ENCODE data around the gene CA7.

The CA7 gene

GRCh38 chr16:66801320-66802105 is 42.7 kb upstream of the CA7 start, which contains the start of gene TERB1:
Gene TERB1, minus strand, starts transcription at chr16:66801584. Its CDS starts 4,786 bp downstream, at chr16:66796798.
- H3K27me3 ChIP-seq (ENCODE audit: insufficient read depth, low read length, poor library complexity): no peaks in the 10 kb centered on the region
- H3K9ac ChIP-seq (ENCODE audit: low read depth, low read length): no peak within 1 kb of the TSS
- no peak within 1 kb of the TSS for H3K4me3 ChIP-seq (ENCODE audit: low read depth in 1 of 2, low read length in 2 of 2)
- no peak within 1 kb of the TSS for H3K27ac ChIP-seq (ENCODE audit: low read length)
- H4K20me1 ChIP-seq (ENCODE audit: insufficient read depth, low read length): no peaks in the 10 kb centered on the region
- no peaks in the 10 kb centered on the region for H3K4me1 ChIP-seq (ENCODE audit: insufficient read depth, low read length)
- H3K36me3 ChIP-seq (ENCODE audit: insufficient read depth, low read length): peaks cover 47% of the 10 kb centered on the region
- no peaks in the 10 kb centered on the region for H3K79me2 ChIP-seq (ENCODE audit: insufficient read depth, low read length)
- DNase-seq: no peak
- TF ChIP-seq EZH2 (IDR thresholded peaks at IDR 0.05; ENCODE audit: borderline replicate concordance, low read depth, low read length, severe bottlenecking) (no peak), CTCF (IDR thresholded peaks at IDR 0.05; ENCODE audit: borderline replicate concordance, extremely low read depth, low read length, poor library complexity, severe bottlenecking) (no peak)
- no peak within 1 kb of the TSS for H2AFZ ChIP-seq (ENCODE audit: low read depth, low read length)
- H3K9me3 ChIP-seq (ENCODE audit: insufficient read depth, low read length, severe bottlenecking): no peaks in the 10 kb centered on the region
- 0 out of 3 replicates have a peak, but pooled peaks have one; percentile 9 for ATAC-seq (ENCODE audit: insufficient read depth, low read depth)
- no peak within 1 kb of the TSS for H3K4me2 ChIP-seq (ENCODE audit: insufficient read depth, low read length)

GRCh38 chr16:66802159-66802558 is 42.1 kb upstream of the CA7 start:
- DNase-seq: no peak
- H3K36me3 ChIP-seq (ENCODE audit: insufficient read depth, low read length): peaks cover 53% of the 10 kb centered on the region

GRCh38 chr16:66809765-66810164 is 34.4 kb upstream of the CA7 start:
- DNase-seq: no peak
- no peak overlapping the region for H3K4me3 ChIP-seq (ENCODE audit: low read depth in 1 of 2, low read length in 2 of 2)
- peaks cover 92% of the 10 kb centered on the region for H3K36me3 ChIP-seq (ENCODE audit: insufficient read depth, low read length)
- H3K4me1 ChIP-seq (ENCODE audit: insufficient read depth, low read length): no peaks in the 10 kb centered on the region
- H3K9ac ChIP-seq (ENCODE audit: low read depth, low read length): no peak overlapping the region
- no peaks in the 10 kb centered on the region for H4K20me1 ChIP-seq (ENCODE audit: insufficient read depth, low read length)
- H3K4me2 ChIP-seq (ENCODE audit: insufficient read depth, low read length): no peak overlapping the region
- ATAC-seq (ENCODE audit: insufficient read depth, low read depth): no peak
- H2AFZ ChIP-seq (ENCODE audit: low read depth, low read length): no peak overlapping the region
- no peaks in the 10 kb centered on the region for H3K27me3 ChIP-seq (ENCODE audit: insufficient read depth, low read length, poor library complexity)
- no peaks in the 10 kb centered on the region for H3K79me2 ChIP-seq (ENCODE audit: insufficient read depth, low read length)
- H3K9me3 ChIP-seq (ENCODE audit: insufficient read depth, low read length, severe bottlenecking): no peaks in the 10 kb centered on the region
- TF ChIP-seq CTCF (IDR thresholded peaks at IDR 0.05; ENCODE audit: borderline replicate concordance, extremely low read depth, low read length, poor library complexity, severe bottlenecking): no peak
- no peak overlapping the region for H3K27ac ChIP-seq (ENCODE audit: low read length)

More at GRCh38 chr16:66802159-66802558, 42.1 kb upstream of the CA7 start:
- no peak for TF ChIP-seq CTCF (IDR thresholded peaks at IDR 0.05; ENCODE audit: borderline replicate concordance, extremely low read depth, low read length, poor library complexity, severe bottlenecking)
- no peak for TF ChIP-seq EZH2 (IDR thresholded peaks at IDR 0.05; ENCODE audit: borderline replicate concordance, low read depth, low read length, severe bottlenecking)
- Histone ChIP-seq H3K9ac (ENCODE audit: low read depth, low read length) (no peak overlapping the region), H4K20me1 (ENCODE audit: insufficient read depth, low read length) (no peaks in the 10 kb centered on the region), H3K4me3 (ENCODE audit: low read depth in 1 of 2, low read length in 2 of 2) (no peak overlapping the region), H3K27ac (ENCODE audit: low read length) (no peak overlapping the region), H3K4me1 (ENCODE audit: insufficient read depth, low read length) (no peaks in the 10 kb centered on the region), H3K27me3 (ENCODE audit: insufficient read depth, low read length, poor library complexity) (no peaks in the 10 kb centered on the region), H3K4me2 (ENCODE audit: insufficient read depth, low read length) (no peak overlapping the region), H3K79me2 (ENCODE audit: insufficient read depth, low read length) (no peaks in the 10 kb centered on the region), H2AFZ (ENCODE audit: low read depth, low read length) (no peak overlapping the region), H3K9me3 (ENCODE audit: insufficient read depth, low read length, severe bottlenecking) (no peaks in the 10 kb centered on the region)
- no peak for ATAC-seq (ENCODE audit: insufficient read depth, low read depth)

Measured in DND-41 (cell line).